ENCODE data around the gene ARID1B.

- no peak for TF ChIP-seq CEBPB (IDR thresholded peaks at IDR 0.05; ENCODE audit: borderline replicate concordance, low read depth, low read length)
- TF ChIP-seq HOXD1 (CRISPR knock-in tag; IDR thresholded peaks at IDR 0.05) = no peak
- no peak for TF ChIP-seq ZNF121 (CRISPR knock-in tag; IDR thresholded peaks at IDR 0.05)
- TF ChIP-seq MEF2D (CRISPR knock-in tag; IDR thresholded peaks at IDR 0.05) = no peak
These were observed 2.2 kb upstream of the ARID1B start for GRCh38 chr6:156774863-156775405.
